Measurements from ENCODE around the gene FAM50A. TPM values are rescaled to one million over a fixed set of nuclear protein-coding genes. Genes with fewer than 3 reads are reported as not detected.
A peak's percentile ranks its signal among the peaks of the same experiment; 100 is the strongest.

FAM50A gene
- polyA plus RNA-seq, 1 experiment: 69.0 TPM

GRCh38 chrX:154469880-154470279 lies 25.9 kb downstream of the FAM50A start:
- CTCF ChIA-PET: no interaction called here
- no peak for TF ChIP-seq CTCF (IDR thresholded peaks at IDR 0.05; ENCODE audit: low read depth, low read length)
- no peaks in the 10 kb centered on the region for H3K27me3 ChIP-seq (ENCODE audit: control insufficient read depth, insufficient read depth, low read length)
- POLR2A ChIA-PET: no interaction called here
- no peak for DNase-seq (ENCODE audit: low read depth, low spot score)
- no peak overlapping the region for H3K27ac ChIP-seq (ENCODE audit: low read depth, low read length)
- H3K4me3 ChIP-seq (ENCODE audit: low read depth, low read length): no peak overlapping the region
- no peaks in the 10 kb centered on the region; the same call in 1 of the 2 replicates for H3K9me3 ChIP-seq (ENCODE audit: control insufficient read depth, insufficient read depth, low read length)

GRCh38 chrX:154470434-154470833 lies 26.5 kb downstream of the FAM50A start:
- ChIA-PET CTCF (no interaction called here), POLR2A (no interaction called here)
- TF ChIP-seq CTCF (IDR thresholded peaks at IDR 0.05; ENCODE audit: low read depth, low read length): no peak
- Histone ChIP-seq H3K4me3 (ENCODE audit: low read depth, low read length) (no peak overlapping the region), H3K9me3 (ENCODE audit: control insufficient read depth, insufficient read depth, low read length) (no peaks in the 10 kb centered on the region; the same call in 1 of the 2 replicates), H3K27me3 (ENCODE audit: control insufficient read depth, insufficient read depth, low read length) (no peaks in the 10 kb centered on the region), H3K27ac (ENCODE audit: low read depth, low read length) (no peak overlapping the region)
- no peak for DNase-seq (ENCODE audit: low read depth, low spot score)

GRCh38 chrX:154470914-154471568 lies 27.1 kb downstream of the FAM50A start:
- CTCF ChIA-PET: no interaction called here
- no peak overlapping the region for H3K4me3 ChIP-seq (ENCODE audit: low read depth, low read length)
- DNase-seq (ENCODE audit: low read depth, low spot score): no peak
- no peaks in the 10 kb centered on the region; the same call in 1 of the 2 replicates for H3K9me3 ChIP-seq (ENCODE audit: control insufficient read depth, insufficient read depth, low read length)
- H3K27me3 ChIP-seq (ENCODE audit: control insufficient read depth, insufficient read depth, low read length): no peaks in the 10 kb centered on the region
- H3K27ac ChIP-seq (ENCODE audit: low read depth, low read length): no peak overlapping the region
- POLR2A ChIA-PET: no interaction called here
- TF ChIP-seq CTCF (IDR thresholded peaks at IDR 0.05; ENCODE audit: low read depth, low read length): no peak

- no peak for TF ChIP-seq CTCF (IDR thresholded peaks at IDR 0.05; ENCODE audit: low read depth, low read length)
- H3K4me3 ChIP-seq (ENCODE audit: low read depth, low read length): no peak overlapping the region
- ChIA-PET POLR2A (no interaction called here), CTCF (no interaction called here)
- H3K27ac ChIP-seq (ENCODE audit: low read depth, low read length): peak overlapping the region; percentile 11
- DNase-seq (ENCODE audit: low read depth, low spot score): no peak
- H3K9me3 ChIP-seq (ENCODE audit: control insufficient read depth, insufficient read depth, low read length): no peaks in the 10 kb centered on the region; the same call in 1 of the 2 replicates
- no peaks in the 10 kb centered on the region for H3K27me3 ChIP-seq (ENCODE audit: control insufficient read depth, insufficient read depth, low read length)
Observed at GRCh38 chrX:154471839-154472684, 28.1 kb downstream of the FAM50A start.

All from AG04450 (cell line).